ENCODE results near the gene NCBP2.

The NCBP2 gene

DNA sequence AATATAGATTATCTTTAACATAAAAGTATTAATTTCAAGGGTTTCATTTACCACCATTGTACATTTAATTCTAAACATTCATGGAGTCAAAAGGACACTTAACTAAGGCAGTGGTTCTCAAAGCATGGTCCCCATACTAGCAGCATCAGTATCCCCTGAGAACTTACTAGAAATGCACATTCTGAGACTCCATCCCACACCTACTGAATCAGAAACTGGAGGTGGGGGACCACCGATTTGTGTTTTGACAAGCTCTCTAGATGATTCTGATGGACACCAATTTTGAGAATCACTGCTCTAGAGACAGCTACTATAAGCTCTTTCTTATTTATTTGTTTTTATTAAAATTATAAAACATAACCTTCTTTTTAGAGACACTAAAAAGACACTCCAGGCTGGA, 40.6 kb downstream of the NCBP2 start:
- DNase-seq (ENCODE audit: low spot score): no peak
- TF ChIP-seq, protein P1, sequence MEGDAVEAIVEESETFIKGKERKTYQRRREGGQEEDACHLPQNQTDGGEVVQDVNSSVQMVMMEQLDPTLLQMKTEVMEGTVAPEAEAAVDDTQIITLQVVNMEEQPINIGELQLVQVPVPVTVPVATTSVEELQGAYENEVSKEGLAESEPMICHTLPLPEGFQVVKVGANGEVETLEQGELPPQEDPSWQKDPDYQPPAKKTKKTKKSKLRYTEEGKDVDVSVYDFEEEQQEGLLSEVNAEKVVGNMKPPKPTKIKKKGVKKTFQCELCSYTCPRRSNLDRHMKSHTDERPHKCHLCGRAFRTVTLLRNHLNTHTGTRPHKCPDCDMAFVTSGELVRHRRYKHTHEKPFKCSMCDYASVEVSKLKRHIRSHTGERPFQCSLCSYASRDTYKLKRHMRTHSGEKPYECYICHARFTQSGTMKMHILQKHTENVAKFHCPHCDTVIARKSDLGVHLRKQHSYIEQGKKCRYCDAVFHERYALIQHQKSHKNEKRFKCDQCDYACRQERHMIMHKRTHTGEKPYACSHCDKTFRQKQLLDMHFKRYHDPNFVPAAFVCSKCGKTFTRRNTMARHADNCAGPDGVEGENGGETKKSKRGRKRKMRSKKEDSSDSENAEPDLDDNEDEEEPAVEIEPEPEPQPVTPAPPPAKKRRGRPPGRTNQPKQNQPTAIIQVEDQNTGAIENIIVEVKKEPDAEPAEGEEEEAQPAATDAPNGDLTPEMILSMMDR (IDR thresholded peaks at IDR 0.05; ENCODE audit: extremely low read depth, missing control alignments): no peak

DNA sequence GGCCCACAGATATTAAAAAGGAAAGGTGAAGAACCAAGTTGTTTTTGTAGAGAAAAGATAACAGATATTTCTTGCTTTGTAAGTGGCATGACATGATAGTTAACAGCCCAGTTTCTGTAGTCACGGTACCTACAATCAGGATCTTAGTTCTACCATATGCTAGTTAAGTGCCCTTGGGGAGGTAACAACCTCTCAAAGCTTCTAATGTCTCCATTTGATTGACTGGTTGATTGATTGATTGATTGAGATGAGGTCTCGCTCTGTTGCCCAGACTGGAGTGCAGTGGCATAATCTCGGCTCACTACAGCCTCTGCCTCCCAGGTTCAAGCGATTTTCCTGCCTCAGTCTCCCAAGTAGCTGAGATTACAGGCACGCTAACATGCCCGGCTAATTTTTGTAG, 46.1 kb downstream of the NCBP2 start:
- TF ChIP-seq, protein P1 (IDR thresholded peaks at IDR 0.05; ENCODE audit: extremely low read depth, missing control alignments): no peak
- no peak for DNase-seq (ENCODE audit: low spot score)

DNA sequence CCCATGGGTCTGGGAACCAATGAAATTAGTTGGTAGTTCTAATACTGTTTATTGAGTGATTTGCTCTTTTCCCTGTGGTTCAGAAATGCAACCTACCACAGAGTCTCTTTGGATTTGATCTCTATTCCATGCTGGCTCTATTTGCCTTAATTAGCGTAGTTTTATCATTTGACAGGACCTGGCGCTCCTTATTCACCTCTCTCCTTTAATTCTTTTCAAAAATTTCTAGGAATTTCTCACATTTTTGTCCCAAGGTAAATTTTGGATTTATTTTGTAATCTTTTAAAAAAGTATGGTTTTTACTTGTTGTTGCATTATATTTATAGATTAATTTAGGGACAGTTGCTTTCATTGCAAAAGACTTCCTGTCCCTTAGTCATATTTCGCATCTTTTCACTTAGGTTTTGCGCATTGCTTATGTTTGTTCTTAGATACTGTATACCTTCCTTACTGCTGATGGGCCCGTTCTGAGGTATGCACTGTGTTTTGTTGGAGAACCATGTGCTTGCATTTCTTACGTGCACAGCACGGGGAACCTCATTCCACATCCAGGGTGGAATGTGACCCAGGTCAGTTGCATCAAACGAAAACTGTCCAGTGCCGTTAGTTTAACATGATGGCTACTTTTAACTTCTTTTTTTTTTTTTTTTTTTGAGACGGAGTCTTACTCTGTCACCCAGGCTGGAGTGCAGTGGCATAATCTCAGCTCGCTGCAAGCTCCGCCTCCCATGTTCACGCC, 47.6 kb downstream of the NCBP2 start:
- no peak for DNase-seq (ENCODE audit: low spot score)
- TF ChIP-seq, protein P1 (IDR thresholded peaks at IDR 0.05; ENCODE audit: extremely low read depth, missing control alignments): no peak

DNA sequence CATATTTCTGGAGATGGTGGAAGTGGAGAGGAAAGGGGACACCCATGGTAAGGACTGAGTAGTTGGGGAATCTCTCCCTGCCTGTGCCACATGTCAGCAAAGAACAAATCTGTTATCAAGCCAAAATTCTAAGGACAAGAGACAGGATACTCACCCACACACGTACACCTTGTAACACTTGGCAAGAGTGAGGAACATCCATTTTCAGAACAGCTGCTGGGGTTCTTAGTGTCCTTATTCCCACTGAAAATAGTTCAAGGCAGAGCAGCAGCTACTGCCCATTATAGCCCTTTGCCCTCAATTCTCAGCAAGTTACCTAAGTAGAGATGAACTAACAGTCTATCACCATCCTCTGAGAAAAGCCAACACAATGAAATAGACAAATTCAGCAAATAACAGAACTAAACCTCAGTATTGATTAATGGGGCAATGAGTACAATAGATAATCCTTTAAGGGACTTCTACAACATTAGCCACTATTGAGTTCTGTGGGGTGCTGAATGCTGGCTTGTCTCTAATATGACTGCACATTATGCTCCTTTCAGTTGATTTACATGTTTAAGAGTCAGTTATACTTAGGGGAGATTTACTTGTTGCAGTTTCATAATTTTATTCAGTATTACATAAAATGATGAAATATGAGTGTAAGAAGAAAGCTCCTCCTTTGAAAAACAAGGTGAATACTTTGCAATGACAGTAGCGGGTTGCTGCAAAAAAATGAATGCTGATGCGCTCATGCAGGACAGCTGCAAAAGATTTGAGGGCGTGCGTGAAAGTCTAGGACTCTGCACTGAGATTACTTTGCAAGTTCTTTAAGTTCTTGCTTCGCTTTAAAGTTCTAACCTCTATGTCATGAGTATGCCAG, 52.3 kb downstream of the NCBP2 start:
- TF ChIP-seq, protein P1 (IDR thresholded peaks at IDR 0.05; ENCODE audit: extremely low read depth, missing control alignments): no peak

DNA sequence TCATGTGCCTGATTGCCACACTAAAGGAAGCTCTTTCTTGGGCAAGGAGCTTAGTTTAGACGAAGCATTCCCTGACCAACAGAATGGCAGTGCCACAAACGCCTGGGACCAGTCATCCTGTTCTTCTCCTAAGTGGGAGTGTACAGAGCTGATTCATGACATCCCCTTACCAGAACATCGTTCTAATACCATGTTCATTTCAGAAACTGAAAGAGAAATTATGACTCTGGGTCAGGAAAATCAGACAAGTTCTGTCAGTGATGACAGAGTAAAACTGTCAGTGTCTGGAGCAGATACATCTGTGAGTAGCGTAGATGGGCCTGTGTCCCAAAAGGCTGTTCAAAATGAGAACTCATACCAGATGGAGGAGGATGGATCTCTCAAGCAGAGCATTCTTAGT, 56.2 kb downstream of the NCBP2 start:
- no peak for DNase-seq (ENCODE audit: low spot score)
- TF ChIP-seq, protein P1 (IDR thresholded peaks at IDR 0.05; ENCODE audit: extremely low read depth, missing control alignments): no peak

More for the DNA sequence above, 52.3 kb downstream of the NCBP2 start:
- DNase-seq (ENCODE audit: low spot score): no peak

Measured in GM20000 (cell line).